Fibroblast of lung (primary cell): ENCODE measurements around the gene BCL2.

Source experiments
- CTCF ChIP-seq, 2 donors: IDR thresholded peaks in 1 of 2; conservative IDR thresholded peaks in 1 of 2; 1 replicate in 1 of 2; 2 replicates in 1 of 2; pipeline ENCODE4 v1.5.1; 2011 to 2012; ENCODE audit warnings: low read length in 2 of 2, control low read depth in 1 of 2, inconsistent platforms in 1 of 2, low read depth in 1 of 2, mild to moderate bottlenecking in 1 of 2
- EZH2 ChIP-seq: IDR thresholded peaks from 2 replicates; pipeline ENCODE4 v1.5.1; 2012; ENCODE audit warnings: low read length, control low read depth, mild to moderate bottlenecking; ENCODE audit errors: missing control alignments

- TF ChIP-seq CTCF (conservative IDR thresholded peaks at IDR 0.05 in 1 of 2, IDR thresholded peaks at IDR 0.05 in 1 of 2; ENCODE audit: low read depth in 1 of 2, low read length in 2 of 2) (no peak), EZH2 (no peak)
Measured at GRCh38 chr18:63322206-63322605, 2.6 kb upstream of the BCL2 start.
